HG02571 (cell line): ENCODE data around the gene BCAP29.
A peak's percentile ranks its signal among the peaks of the same experiment; 100 is the strongest.
"Not testable (repeated sequence)": the region's sequence is repeated elsewhere in the genome, so short reads cannot be mapped to it uniquely, and the experiment has no call there.

ENCODE experiments used
- ATAC-seq: cut with Tn5 transposase; IDR thresholded peaks from one replicate; pipeline ENCODE4 v1.9.1; 2021; ENCODE audit warnings: mild to moderate bottlenecking, moderate library complexity; ENCODE audit not compliant: unreplicated experiment

The BCAP29 gene

GRCh38 chr7:107579885-107580715 is at the start of gene BCAP29:
TSS of gene BCAP29 (plus strand) at chr7:107580246. CDS start at chr7:107580773, 527 bp downstream.
- peak; percentile 92 for ATAC-seq

GRCh38 chr7:107530751-107531150 is 49.3 kb upstream of the BCAP29 start:
- ATAC-seq, result no peak

- ATAC-seq, result no peak
These were observed 45.9 kb upstream of the BCAP29 start for GRCh38 chr7:107534139-107534538.

- ATAC-seq, result not testable (repeated sequence)
These were observed 42.8 kb upstream of the BCAP29 start for GRCh38 chr7:107537228-107537627.

GRCh38 chr7:107538001-107538400 is 42.0 kb upstream of the BCAP29 start:
- no peak for ATAC-seq

GRCh38 chr7:107543338-107543993 is 36.6 kb upstream of the BCAP29 start:
- no peak for ATAC-seq

GRCh38 chr7:107544848-107545591 is 35.0 kb upstream of the BCAP29 start:
- ATAC-seq, result no peak

- ATAC-seq, result no peak
These were observed 28.1 kb upstream of the BCAP29 start for GRCh38 chr7:107551936-107552335.

- ATAC-seq, result no peak
These were observed 24.2 kb upstream of the BCAP29 start for GRCh38 chr7:107555893-107556292.

- ATAC-seq, result no peak
These were observed 20.2 kb upstream of the BCAP29 start for GRCh38 chr7:107559864-107560263.

- ATAC-seq, result no peak
These were observed 19.0 kb upstream of the BCAP29 start for GRCh38 chr7:107560898-107561516.

- ATAC-seq, result peak; percentile 56
These were observed 16.8 kb upstream of the BCAP29 start for GRCh38 chr7:107563081-107563774.

GRCh38 chr7:107563775-107564552 is 16.1 kb upstream of the BCAP29 start, which contains the start of the genes COG5 and DUS4L:
TSS of gene COG5 (minus strand) at chr7:107563920. CDS start at chr7:107563896, 24 bp downstream.
TSS of gene DUS4L (plus strand) at chr7:107563971. CDS start at chr7:107567071, 3,100 bp downstream.
- peak; percentile 96 for ATAC-seq

- ATAC-seq, result no peak
These were observed 15.3 kb upstream of the BCAP29 start for GRCh38 chr7:107564553-107565298.

- ATAC-seq, result no peak
These were observed 9.7 kb upstream of the BCAP29 start for GRCh38 chr7:107570298-107570697.

- ATAC-seq, result no peak
These were observed 6.5 kb upstream of the BCAP29 start for GRCh38 chr7:107573537-107573936.

GRCh38 chr7:107579554-107579884 is 527 bp upstream of the BCAP29 start:
- ATAC-seq, result no peak

GRCh38 chr7:107580716-107581383 is 804 bp downstream of the BCAP29 start:
- no peak for ATAC-seq
